Measurements from ENCODE around the gene FCGBP. TPM values are rescaled to one million over a fixed set of nuclear protein-coding genes. Genes with fewer than 3 reads are reported as not detected.

FCGBP gene
- polyA plus RNA-seq, 1 donor (not counting 4 experiments of a cell fraction or from before 2014, with no cell fraction given): 0.10 TPM

DNA sequence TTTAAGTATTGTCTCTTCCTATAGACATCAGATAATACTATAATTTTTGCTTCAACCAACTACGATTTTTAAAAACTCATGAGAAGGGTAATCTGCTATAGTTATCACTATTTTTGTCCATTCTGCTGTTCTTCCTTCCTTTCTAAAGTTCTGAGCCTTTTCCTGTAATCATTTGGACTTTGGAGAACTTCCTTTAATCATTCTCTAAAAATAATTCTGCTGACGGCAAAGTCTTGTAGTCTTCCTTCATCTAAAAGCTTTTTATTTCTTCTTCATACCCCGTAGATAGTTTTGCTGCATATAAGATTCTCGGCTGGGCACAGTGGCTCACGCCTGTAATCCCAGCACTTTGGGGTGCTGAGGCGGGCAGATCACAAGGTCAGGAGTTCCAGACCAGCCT, 5.1 kb upstream of the FCGBP start:
- Histone ChIP-seq H3K9me1 (ENCODE audit: control insufficient read depth, extremely low read depth, insufficient read depth, low read length) (no peaks in the 10 kb centered on the region), H3K9ac (ENCODE audit: control insufficient read depth, extremely low read depth, insufficient read depth, low read length) (no peak overlapping the region), H3K4me2 (ENCODE audit: control insufficient read depth, extremely low read depth, insufficient read depth, low read depth, low read length) (no peak overlapping the region), H2AFZ (ENCODE audit: control insufficient read depth, low read length) (no peak overlapping the region), H4K20me1 (ENCODE audit: control insufficient read depth, extremely low read depth, insufficient read depth, low read length) (no peaks in the 10 kb centered on the region), H3K36me3 (ENCODE audit: control insufficient read depth in 2 of 2, extremely low read depth in 1 of 2, insufficient read depth in 2 of 2, low read length in 2 of 2) (no peaks in the 10 kb centered on the region), H3K4me3 (ENCODE audit: control insufficient read depth in 2 of 3, extremely low read depth in 1 of 3, insufficient read depth in 2 of 3, low read depth in 1 of 3, low read length in 3 of 3) (no peak overlapping the region), H3K4me1 (ENCODE audit: control insufficient read depth, extremely low read depth, insufficient read depth, low read length) (peaks cover 10% of the 10 kb centered on the region), H3K9me3 (ENCODE audit: control insufficient read depth, low read depth, low read length) (no peaks in the 10 kb centered on the region), H3K27ac (ENCODE audit: control insufficient read depth, insufficient read depth, low read length) (no peak overlapping the region), H3K79me2 (ENCODE audit: control insufficient read depth, insufficient read depth, low read length) (no peaks in the 10 kb centered on the region), H3K27me3 (ENCODE audit: control insufficient read depth, extremely low read depth, insufficient read depth, low read length) (no peaks in the 10 kb centered on the region)
- DNase-seq (ENCODE audit: low read depth, low spot score) (no peak), FAIRE-seq (no peak)
- dilution Hi-C loops (cut with MboI; ENCODE audit: extremely low pct_ligation_motif_present, low sequenced_read_pairs): no loop called here
- TF ChIP-seq, protein P1, sequence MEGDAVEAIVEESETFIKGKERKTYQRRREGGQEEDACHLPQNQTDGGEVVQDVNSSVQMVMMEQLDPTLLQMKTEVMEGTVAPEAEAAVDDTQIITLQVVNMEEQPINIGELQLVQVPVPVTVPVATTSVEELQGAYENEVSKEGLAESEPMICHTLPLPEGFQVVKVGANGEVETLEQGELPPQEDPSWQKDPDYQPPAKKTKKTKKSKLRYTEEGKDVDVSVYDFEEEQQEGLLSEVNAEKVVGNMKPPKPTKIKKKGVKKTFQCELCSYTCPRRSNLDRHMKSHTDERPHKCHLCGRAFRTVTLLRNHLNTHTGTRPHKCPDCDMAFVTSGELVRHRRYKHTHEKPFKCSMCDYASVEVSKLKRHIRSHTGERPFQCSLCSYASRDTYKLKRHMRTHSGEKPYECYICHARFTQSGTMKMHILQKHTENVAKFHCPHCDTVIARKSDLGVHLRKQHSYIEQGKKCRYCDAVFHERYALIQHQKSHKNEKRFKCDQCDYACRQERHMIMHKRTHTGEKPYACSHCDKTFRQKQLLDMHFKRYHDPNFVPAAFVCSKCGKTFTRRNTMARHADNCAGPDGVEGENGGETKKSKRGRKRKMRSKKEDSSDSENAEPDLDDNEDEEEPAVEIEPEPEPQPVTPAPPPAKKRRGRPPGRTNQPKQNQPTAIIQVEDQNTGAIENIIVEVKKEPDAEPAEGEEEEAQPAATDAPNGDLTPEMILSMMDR (optimal IDR thresholded peaks at IDR 0.05 in 1 of 3, IDR thresholded peaks at IDR 0.05 in 1 of 3, conservative IDR thresholded peaks at IDR 0.05 in 1 of 3; ENCODE audit: extremely low read depth in 1 of 3, insufficient read depth in 2 of 3, low read length in 3 of 3): no peak
- no peak for TF ChIP-seq EZH2 (IDR thresholded peaks at IDR 0.05; ENCODE audit: low read length)

DNA sequence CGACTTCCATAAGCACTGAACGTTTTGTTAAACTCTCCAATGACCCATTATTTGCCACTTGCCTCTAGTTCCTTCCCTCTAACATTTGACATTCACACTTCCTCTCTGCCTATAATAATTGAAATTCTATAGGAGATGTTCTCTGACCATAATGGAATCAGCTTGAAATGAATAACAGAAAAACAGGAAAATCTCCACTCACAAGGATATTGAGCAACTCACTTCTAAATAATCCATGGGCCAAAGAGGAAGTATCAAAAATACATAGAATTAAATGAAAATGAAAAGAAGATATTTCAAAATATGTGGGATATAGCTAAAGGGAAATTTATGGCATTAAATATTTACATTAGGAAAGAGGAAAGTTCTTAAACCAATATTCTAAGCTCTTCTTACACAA, 3.4 kb upstream of the FCGBP start:
- Histone ChIP-seq H4K20me1 (ENCODE audit: control insufficient read depth, extremely low read depth, insufficient read depth, low read length) (no peaks in the 10 kb centered on the region), H3K36me3 (ENCODE audit: control insufficient read depth in 2 of 2, extremely low read depth in 1 of 2, insufficient read depth in 2 of 2, low read length in 2 of 2) (no peaks in the 10 kb centered on the region), H3K9me3 (ENCODE audit: control insufficient read depth, low read depth, low read length) (no peaks in the 10 kb centered on the region), H2AFZ (ENCODE audit: control insufficient read depth, low read length) (no peak overlapping the region), H3K4me1 (ENCODE audit: control insufficient read depth, extremely low read depth, insufficient read depth, low read length) (peaks cover 10% of the 10 kb centered on the region), H3K9ac (ENCODE audit: control insufficient read depth, extremely low read depth, insufficient read depth, low read length) (no peak overlapping the region), H3K27ac (ENCODE audit: control insufficient read depth, insufficient read depth, low read length) (no peak overlapping the region), H3K27me3 (ENCODE audit: control insufficient read depth, extremely low read depth, insufficient read depth, low read length) (no peaks in the 10 kb centered on the region), H3K79me2 (ENCODE audit: control insufficient read depth, insufficient read depth, low read length) (no peaks in the 10 kb centered on the region), H3K4me2 (ENCODE audit: control insufficient read depth, extremely low read depth, insufficient read depth, low read depth, low read length) (no peak overlapping the region), H3K4me3 (ENCODE audit: control insufficient read depth in 2 of 3, extremely low read depth in 1 of 3, insufficient read depth in 2 of 3, low read depth in 1 of 3, low read length in 3 of 3) (no peak overlapping the region), H3K9me1 (ENCODE audit: control insufficient read depth, extremely low read depth, insufficient read depth, low read length) (no peaks in the 10 kb centered on the region)
- FAIRE-seq: no peak
- no peak for DNase-seq (ENCODE audit: low read depth, low spot score)
- TF ChIP-seq, protein P1 (optimal IDR thresholded peaks at IDR 0.05 in 1 of 3, IDR thresholded peaks at IDR 0.05 in 1 of 3, conservative IDR thresholded peaks at IDR 0.05 in 1 of 3; ENCODE audit: extremely low read depth in 1 of 3, insufficient read depth in 2 of 3, low read length in 3 of 3): no peak
- TF ChIP-seq EZH2 (IDR thresholded peaks at IDR 0.05; ENCODE audit: low read length): no peak
- dilution Hi-C loops (cut with MboI; ENCODE audit: extremely low pct_ligation_motif_present, low sequenced_read_pairs): no loop called here

Measured in keratinocyte (primary cell).